CD14-positive monocyte (primary cell): ENCODE measurements around the gene CAD. TPM values are rescaled to one million over a fixed set of nuclear protein-coding genes. Genes with fewer than 3 reads are reported as not detected.

Experiments used
- DNase-seq, 3 donors: peaks; one replicate each; pipeline ENCODE4 v3.0.0-alpha.2; 2011 to 2022
- H2AFZ ChIP-seq: 2 replicates; pipeline ENCODE4 v1.6.0; 2012; ENCODE audit warnings: mild to moderate bottlenecking, low read depth, low read length, inconsistent platforms; ENCODE audit not compliant: insufficient read depth, poor library complexity, severe bottlenecking
- H3K27ac ChIP-seq, 2 donors: 1 replicate in 1 of 2; 2 replicates in 1 of 2; pipeline ENCODE4 v1.5.1; 2012 to 2013; ENCODE audit warnings: low read length in 2 of 2, control low read depth in 1 of 2, inconsistent platforms in 1 of 2, low read depth in 1 of 2, mild to moderate bottlenecking in 1 of 2
- H3K27me3 ChIP-seq, 2 donors: one replicate each; pipeline versions ENCODE4 v1.6.0 to v1.6.1; 2011 to 2013; ENCODE audit warnings: low read length in 2 of 2; ENCODE audit not compliant: control insufficient read depth in 2 of 2, insufficient read depth in 2 of 2
- H3K36me3 ChIP-seq, 2 donors: replicated peaks in 1 of 2; 1 replicate in 1 of 2; 2 replicates in 1 of 2; pipeline versions ENCODE4 v1.5.1 to v1.6.1; 2012 to 2013; ENCODE audit warnings: low read length in 2 of 2, control low read depth in 1 of 2, inconsistent platforms in 1 of 2, mild to moderate bottlenecking in 1 of 2; ENCODE audit not compliant: insufficient read depth in 2 of 2, control insufficient read depth in 1 of 2
- H3K4me1 ChIP-seq, 2 donors: 1 replicate in 1 of 2; 2 replicates in 1 of 2; pipeline versions ENCODE4 v1.5.1 to v1.6.1; 2012 to 2013; ENCODE audit warnings: low read length in 2 of 2, control low read depth in 1 of 2, inconsistent platforms in 1 of 2, mild to moderate bottlenecking in 1 of 2, moderate library complexity in 1 of 2; ENCODE audit not compliant: insufficient read depth in 2 of 2, control insufficient read depth in 1 of 2
- H3K4me2 ChIP-seq: replicated peaks from 2 replicates; pipeline ENCODE3; 2012; ENCODE audit warnings: low read length, moderate library complexity, mild to moderate bottlenecking; ENCODE audit not compliant: poor library complexity, severe bottlenecking; ENCODE audit errors: extremely low read depth
- H3K4me3 ChIP-seq, 3 experiments: fragments of 200-600 bp in 1 of 3; sonication (generic) in 1 of 3; replicated peaks in 1 of 3; 1 replicate in 2 of 3; 2 replicates in 1 of 3; pipeline ENCODE4 v1.5.1; 2011 to 2013; ENCODE audit warnings: low read length in 3 of 3, mild to moderate bottlenecking in 3 of 3, control low read depth in 2 of 3, low read depth in 2 of 3, inconsistent platforms in 1 of 3, moderate library complexity in 1 of 3
- H3K79me2 ChIP-seq: 2 replicates; pipeline ENCODE4 v1.6.0; 2012; ENCODE audit warnings: mild to moderate bottlenecking, control low read depth, inconsistent platforms, low read length, moderate library complexity; ENCODE audit not compliant: insufficient read depth
- H3K9ac ChIP-seq: 2 replicates; pipeline ENCODE4 v1.6.0; 2017; ENCODE audit warnings: low read length, mild to moderate bottlenecking; ENCODE audit not compliant: insufficient read depth, poor library complexity, severe bottlenecking
- H3K9me3 ChIP-seq, 2 donors: replicated peaks in 1 of 2; 1 replicate in 1 of 2; 2 replicates in 1 of 2; pipeline versions ENCODE4 v1.5.1 to v1.6.1; 2012 to 2013; ENCODE audit warnings: low read length in 2 of 2, control low read depth in 1 of 2; ENCODE audit not compliant: control insufficient read depth in 1 of 2, insufficient read depth in 1 of 2
- H4K20me1 ChIP-seq: 2 replicates; pipeline ENCODE4 v1.6.0; 2012; ENCODE audit warnings: mild to moderate bottlenecking, low read length, control low read depth, moderate library complexity; ENCODE audit not compliant: insufficient read depth
- H3K27ac Mint-ChIP-seq, 7 donors: one replicate each; pipeline ENCODE4 v1.8.0; 2020; ENCODE audit warnings: mild to moderate bottlenecking in 7 of 7, mixed read lengths in 7 of 7, moderate library complexity in 6 of 7, inconsistent platforms in 2 of 7
- H3K27me3 Mint-ChIP-seq, 3 donors: one replicate each; pipeline ENCODE4 v1.8.0; 2021 to 2022; ENCODE audit warnings: low read depth in 3 of 3, mild to moderate bottlenecking in 3 of 3, mixed read lengths in 3 of 3, moderate library complexity in 3 of 3, inconsistent platforms in 1 of 3
- H3K36me3 Mint-ChIP-seq, 2 donors: one replicate each; pipeline ENCODE4 v1.8.0; 2020; ENCODE audit warnings: mixed read lengths in 2 of 2, inconsistent platforms in 1 of 2, mild to moderate bottlenecking in 1 of 2
- H3K4me1 Mint-ChIP-seq: one replicate; pipeline ENCODE4 v1.8.0; 2020; ENCODE audit warnings: mild to moderate bottlenecking, mixed read lengths
- H3K4me3 Mint-ChIP-seq, 2 donors: one replicate each; pipeline ENCODE4 v1.8.0; 2020; ENCODE audit warnings: mild to moderate bottlenecking in 2 of 2, mixed read lengths in 2 of 2, moderate library complexity in 1 of 2
- H3K9me3 Mint-ChIP-seq, 7 donors: one replicate each; pipeline ENCODE4 v1.8.0; 2020 to 2022; ENCODE audit warnings: mixed read lengths in 7 of 7, mild to moderate bottlenecking in 6 of 7, moderate library complexity in 6 of 7, inconsistent platforms in 2 of 7
- CTCF ChIP-seq: fragments of 200-600 bp; IDR thresholded peaks from one replicate; pipeline ENCODE4 v1.8.0; 2022; ENCODE audit warnings: antibody characterized with exemption, mild to moderate bottlenecking
- WGBS: methylation state at CpG from one replicate; pipeline ENCODE4 v1.1.5; 2013; ENCODE audit warnings: missing lambda C conversion rate; ENCODE audit not compliant: insufficient coverage; 5-methylcytosine and 5-hydroxymethylcytosine counted together
- intact Hi-C, 2 donors: fragments of 100-400 bp; cut with micrococcal nuclease; formaldehyde crosslinking; loops; one replicate each; pipeline versions ENCODE4 v1.15.0 to v1.15.1; 2023
- polyA plus RNA-seq, 3 donors: library from polyadenylated mRNA; depleted of rRNA in 1 of 3; unstranded in 2 of 3; stranded (reverse) in 1 of 3; fragments of 300-500 nt in 2 of 3; fragments of >200 nt in 1 of 3; fragmentation: Illumina TruSeq in 2 of 3; gene quantifications; 1 replicate in 2 of 3; 2 replicates in 1 of 3; pipeline ENCODE4 v1.2.3, GENCODE V29; 2012 to 2021

CAD gene
- polyA plus RNA-seq, 3 donors: 0.71 to 17.3 (median 1.7) TPM

- no peak overlapping the region for H2AFZ ChIP-seq
- Mint-ChIP-seq H3K9me3 (peaks cover 0 to 2% (median 0%) of the 10 kb centered on the region in 7 donors), H3K36me3 (peaks cover 42 to 53% of the 10 kb centered on the region in 2 donors), H3K27me3 (peaks cover 0 to 1% (median 1%) of the 10 kb centered on the region in 3 donors), H3K4me1 (peaks cover 18% of the 10 kb centered on the region), H3K27ac (no peak overlapping the region), H3K4me3 (no peak overlapping the region)
- H3K27me3 ChIP-seq: no peaks in the 10 kb centered on the region
- no peaks in the 10 kb centered on the region for H4K20me1 ChIP-seq
- no peaks in the 10 kb centered on the region for H3K9me3 ChIP-seq
- H3K27ac ChIP-seq: no peak overlapping the region
- H3K4me1 ChIP-seq: peaks cover 12 to 21% of the 10 kb centered on the region in 2 donors
- H3K36me3 ChIP-seq: peaks cover 15 to 57% of the 10 kb centered on the region in 2 donors
- H3K9ac ChIP-seq: no peak overlapping the region
- DNase-seq: no peak
- TF ChIP-seq CTCF: no peak
- WGBS: no CpG with 5 or more reads among the region's 4 CpGs
- H3K79me2 ChIP-seq: peaks cover 4% of the 10 kb centered on the region
- intact Hi-C loops: no loop called here
- H3K4me3 ChIP-seq: no peak overlapping the region
- no peak overlapping the region for H3K4me2 ChIP-seq
Measured at GRCh38 chr2:27218614-27219013, 1.4 kb downstream of the CAD start.

GRCh38 chr2:27219091-27219490 lies 1.9 kb downstream of the CAD start:
- H3K4me2 ChIP-seq: no peak overlapping the region

More at GRCh38 chr2:27219091-27219490, 1.9 kb downstream of the CAD start:
- H3K79me2 ChIP-seq: peaks cover 3% of the 10 kb centered on the region
- no peak overlapping the region for H3K9ac ChIP-seq
- no CpG with 5 or more reads among the region's 2 CpGs for WGBS
- Mint-ChIP-seq H3K27me3 (peaks cover 0 to 1% (median 1%) of the 10 kb centered on the region in 3 donors), H3K4me3 (no peak overlapping the region), H3K27ac (no peak overlapping the region), H3K9me3 (peaks cover 0 to 2% (median 0%) of the 10 kb centered on the region in 7 donors), H3K4me1 (peaks cover 17% of the 10 kb centered on the region), H3K36me3 (peaks cover 44 to 55% of the 10 kb centered on the region in 2 donors)
- no peak overlapping the region for H2AFZ ChIP-seq
- H3K27me3 ChIP-seq: no peaks in the 10 kb centered on the region
- H3K4me1 ChIP-seq: peaks cover 12 to 19% of the 10 kb centered on the region in 2 donors
- H3K36me3 ChIP-seq: peaks cover 20 to 61% of the 10 kb centered on the region in 2 donors
- no peaks in the 10 kb centered on the region for H4K20me1 ChIP-seq
- TF ChIP-seq CTCF: no peak
- no peaks in the 10 kb centered on the region for H3K9me3 ChIP-seq
- intact Hi-C loops: no loop called here
- H3K27ac ChIP-seq: no peak overlapping the region
- no peak for DNase-seq
- no peak overlapping the region for H3K4me3 ChIP-seq
